Ishikawa (cell line): ENCODE results near the gene MRFAP1.

Experiments used
- CREB1 ChIP-seq: IDR thresholded peaks from 2 replicates; pipeline ENCODE4 v1.6.1; 2012; ENCODE audit warnings: low read depth
- EGR1 ChIP-seq: IDR thresholded peaks from 2 replicates; pipeline ENCODE4 v1.6.1; 2012
- EP300 ChIP-seq: IDR thresholded peaks from 2 replicates; pipeline ENCODE4 v1.6.1; 2012; ENCODE audit warnings: borderline replicate concordance
- NFIC ChIP-seq: IDR thresholded peaks from 2 replicates; pipeline ENCODE4 v1.6.1; 2012
- TCF12 ChIP-seq: IDR thresholded peaks from 2 replicates; pipeline ENCODE4 v1.6.1; 2012; ENCODE audit warnings: low read depth
- YY1 ChIP-seq: IDR thresholded peaks from 2 replicates; pipeline ENCODE4 v1.6.1; 2012; ENCODE audit warnings: low read depth
- TF ChIP-seq, protein P1 (sequence below): IDR thresholded peaks from 2 replicates; pipeline ENCODE4 v1.6.1; 2012; ENCODE audit warnings: low read depth, mild to moderate bottlenecking

DNA sequence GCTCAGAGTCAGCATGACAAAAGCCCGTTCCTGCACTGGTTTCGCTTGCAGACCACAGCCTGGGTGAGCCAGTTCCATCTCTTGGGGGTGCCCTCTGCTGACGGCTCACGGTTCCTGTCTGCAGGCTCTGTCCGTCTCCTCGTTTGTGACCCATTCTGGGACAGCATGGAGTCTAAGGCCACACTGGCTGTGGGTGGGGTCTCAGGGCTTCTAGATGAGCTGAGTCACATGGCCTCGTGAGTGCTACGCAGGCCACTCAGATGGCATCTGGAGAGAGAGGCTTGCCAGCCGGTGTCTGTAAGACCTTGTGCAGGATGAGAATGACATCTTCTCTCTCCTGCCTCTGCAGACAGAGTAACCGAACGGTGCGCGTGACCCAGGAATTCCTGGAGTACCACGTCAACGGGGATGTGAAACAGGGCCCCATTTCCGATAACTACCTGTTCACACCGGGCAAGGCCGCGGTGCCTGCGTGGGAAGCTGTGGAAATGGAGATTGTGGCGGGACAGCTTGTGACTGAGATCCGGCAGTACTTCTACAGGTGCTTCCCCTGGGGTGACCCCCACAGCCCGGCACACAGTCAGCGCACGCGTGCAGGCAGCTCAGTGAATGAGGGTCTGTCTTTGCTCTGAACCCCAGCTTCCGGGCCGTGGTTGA lies 31.6 kb upstream of the MRFAP1 start:
- TF ChIP-seq CREB1, result no peak
- no peak for TF ChIP-seq TCF12
- TF ChIP-seq EGR1, result no peak
- no peak for TF ChIP-seq EP300
- TF ChIP-seq NFIC, result no peak
- TF ChIP-seq, protein P1, sequence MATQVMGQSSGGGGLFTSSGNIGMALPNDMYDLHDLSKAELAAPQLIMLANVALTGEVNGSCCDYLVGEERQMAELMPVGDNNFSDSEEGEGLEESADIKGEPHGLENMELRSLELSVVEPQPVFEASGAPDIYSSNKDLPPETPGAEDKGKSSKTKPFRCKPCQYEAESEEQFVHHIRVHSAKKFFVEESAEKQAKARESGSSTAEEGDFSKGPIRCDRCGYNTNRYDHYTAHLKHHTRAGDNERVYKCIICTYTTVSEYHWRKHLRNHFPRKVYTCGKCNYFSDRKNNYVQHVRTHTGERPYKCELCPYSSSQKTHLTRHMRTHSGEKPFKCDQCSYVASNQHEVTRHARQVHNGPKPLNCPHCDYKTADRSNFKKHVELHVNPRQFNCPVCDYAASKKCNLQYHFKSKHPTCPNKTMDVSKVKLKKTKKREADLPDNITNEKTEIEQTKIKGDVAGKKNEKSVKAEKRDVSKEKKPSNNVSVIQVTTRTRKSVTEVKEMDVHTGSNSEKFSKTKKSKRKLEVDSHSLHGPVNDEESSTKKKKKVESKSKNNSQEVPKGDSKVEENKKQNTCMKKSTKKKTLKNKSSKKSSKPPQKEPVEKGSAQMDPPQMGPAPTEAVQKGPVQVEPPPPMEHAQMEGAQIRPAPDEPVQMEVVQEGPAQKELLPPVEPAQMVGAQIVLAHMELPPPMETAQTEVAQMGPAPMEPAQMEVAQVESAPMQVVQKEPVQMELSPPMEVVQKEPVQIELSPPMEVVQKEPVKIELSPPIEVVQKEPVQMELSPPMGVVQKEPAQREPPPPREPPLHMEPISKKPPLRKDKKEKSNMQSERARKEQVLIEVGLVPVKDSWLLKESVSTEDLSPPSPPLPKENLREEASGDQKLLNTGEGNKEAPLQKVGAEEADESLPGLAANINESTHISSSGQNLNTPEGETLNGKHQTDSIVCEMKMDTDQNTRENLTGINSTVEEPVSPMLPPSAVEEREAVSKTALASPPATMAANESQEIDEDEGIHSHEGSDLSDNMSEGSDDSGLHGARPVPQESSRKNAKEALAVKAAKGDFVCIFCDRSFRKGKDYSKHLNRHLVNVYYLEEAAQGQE, result no peak
- TF ChIP-seq YY1, result no peak
